Stimulated activated CD8-positive, alpha-beta memory T cell treated with anti-CD3 and anti-CD28 coated beads, Interleukin-7, amount 100 ng/mL, for 4 hours (primary cell): ENCODE data around the gene TUBE1.

ENCODE experiments used
- DNase-seq, 2 donors: peaks; one replicate each; pipeline ENCODE4 v3.0.0-alpha.2; 2020; ENCODE audit warnings: low read depth in 2 of 2

Gene TUBE1

GRCh38 chr6:112034616-112034995 is 52.7 kb downstream of the TUBE1 start:
- DNase-seq = no peak

- DNase-seq = no peak
Observed at GRCh38 chr6:112033791-112034615, 53.3 kb downstream of the TUBE1 start.

GRCh38 chr6:112032728-112033127 is 54.6 kb downstream of the TUBE1 start:
- no peak for DNase-seq

- no peak for DNase-seq
Observed at GRCh38 chr6:112031960-112032359, 55.3 kb downstream of the TUBE1 start.

- DNase-seq = no peak
Observed at GRCh38 chr6:112030961-112031660, 56.2 kb downstream of the TUBE1 start.

- no peak for DNase-seq
Observed at GRCh38 chr6:112030206-112030960, 56.9 kb downstream of the TUBE1 start.

GRCh38 chr6:112029045-112029822 is 58.0 kb downstream of the TUBE1 start:
- DNase-seq = peak; percentile 28 to 50

GRCh38 chr6:112027942-112028674 is 59.2 kb downstream of the TUBE1 start:
- DNase-seq = peak; percentile 12 to 24

- DNase-seq = no peak
Observed at GRCh38 chr6:112026933-112027332, 60.3 kb downstream of the TUBE1 start.

GRCh38 chr6:112024464-112024863 is 62.8 kb downstream of the TUBE1 start:
- no peak for DNase-seq

- no peak for DNase-seq
Observed at GRCh38 chr6:112022749-112023148, 64.5 kb downstream of the TUBE1 start.

GRCh38 chr6:112021691-112022310 is 65.5 kb downstream of the TUBE1 start:
- no peak for DNase-seq
